Neuronal stem cell (in vitro differentiated cells): ENCODE results near the gene MSH2.

Experiments used
- DNase-seq: peaks from one replicate; pipeline ENCODE4 v3.0.0-alpha.2; 2013; ENCODE audit warnings: low spot score
- H2AFZ ChIP-seq: one replicate; pipeline ENCODE4 v1.6.1; 2013; ENCODE audit warnings: mild to moderate bottlenecking, low read length, inconsistent platforms
- H2AK5ac ChIP-seq: 2 replicates; pipeline ENCODE4 v1.6.1; 2013; ENCODE audit warnings: low read depth, mild to moderate bottlenecking, inconsistent platforms, low read length, moderate library complexity, mixed read lengths
- H2BK120ac ChIP-seq: 2 replicates; pipeline ENCODE4 v1.6.1; 2013; ENCODE audit warnings: low read depth, mild to moderate bottlenecking, inconsistent platforms, low read length, moderate library complexity, mixed read lengths
- H2BK12ac ChIP-seq: one replicate; pipeline ENCODE4 v1.6.1; 2013; ENCODE audit warnings: low read length, inconsistent platforms
- H2BK15ac ChIP-seq: 2 replicates; pipeline ENCODE4 v1.6.1; 2013; ENCODE audit warnings: mild to moderate bottlenecking, low read length, inconsistent platforms, mixed read lengths
- H2BK5ac ChIP-seq: one replicate; pipeline ENCODE4 v1.6.1; 2013; ENCODE audit warnings: inconsistent platforms, mild to moderate bottlenecking, low read length, moderate library complexity
- H3K14ac ChIP-seq: one replicate; pipeline ENCODE4 v1.6.1; 2013; ENCODE audit warnings: low read length, inconsistent platforms
- H3K18ac ChIP-seq: 2 replicates; pipeline ENCODE4 v1.6.1; 2013; ENCODE audit warnings: low read length, inconsistent platforms
- H3K23ac ChIP-seq: 2 replicates; pipeline ENCODE4 v1.6.1; 2013; ENCODE audit warnings: low read depth, mild to moderate bottlenecking, mixed read lengths, low read length, inconsistent platforms; ENCODE audit not compliant: poor library complexity
- H3K27ac ChIP-seq: replicated peaks from 3 replicates; pipeline ENCODE4 v1.5.1; 2013; ENCODE audit warnings: low read length, inconsistent platforms
- H3K27me3 ChIP-seq, 3 experiments: 2 replicates each; pipeline ENCODE4 v1.6.1; 2013; ENCODE audit warnings: low read length in 3 of 3, mild to moderate bottlenecking in 2 of 3, inconsistent platforms in 1 of 3, low read depth in 1 of 3, mixed read lengths in 1 of 3, moderate library complexity in 1 of 3; ENCODE audit not compliant: control insufficient read depth in 3 of 3, insufficient read depth in 3 of 3
- H3K36me3 ChIP-seq, 2 donors: replicated peaks in 1 of 2; 2 replicates each; pipeline ENCODE4 v1.6.1; 2013; ENCODE audit warnings: low read length in 2 of 2; ENCODE audit not compliant: control insufficient read depth in 2 of 2, insufficient read depth in 2 of 2
- H3K4ac ChIP-seq: 2 replicates; pipeline ENCODE4 v1.6.1; 2013; ENCODE audit warnings: inconsistent platforms, mild to moderate bottlenecking, low read length, moderate library complexity
- H3K4me1 ChIP-seq, 2 donors: 1 replicate in 1 of 2; 2 replicates in 1 of 2; pipeline ENCODE4 v1.6.1; 2013; ENCODE audit warnings: low read length in 2 of 2, low read depth in 1 of 2; ENCODE audit not compliant: control insufficient read depth in 2 of 2, insufficient read depth in 1 of 2
- H3K4me2 ChIP-seq: one replicate; pipeline ENCODE4 v1.6.1; 2013; ENCODE audit warnings: mild to moderate bottlenecking, low read length, inconsistent platforms; ENCODE audit not compliant: insufficient read depth, poor library complexity, severe bottlenecking
- H3K4me3 ChIP-seq, 2 donors: 2 replicates each; pipeline ENCODE4 v1.5.1; 2013; ENCODE audit warnings: low read length in 2 of 2, mild to moderate bottlenecking in 2 of 2, inconsistent platforms in 1 of 2, moderate library complexity in 1 of 2
- H3K79me1 ChIP-seq: one replicate; pipeline ENCODE4 v1.6.1; 2013; ENCODE audit warnings: low read depth, mild to moderate bottlenecking, inconsistent platforms, low read length, moderate library complexity
- H3K9ac ChIP-seq: one replicate; pipeline ENCODE4 v1.6.1; 2013; ENCODE audit warnings: mild to moderate bottlenecking, low read depth, low read length, inconsistent platforms; ENCODE audit not compliant: poor library complexity
- H3K9me3 ChIP-seq, 2 donors: replicated peaks in 1 of 2; 2 replicates each; pipeline versions ENCODE3 to v1.6.1; 2013; ENCODE audit warnings: low read length in 2 of 2, mild to moderate bottlenecking in 2 of 2, inconsistent platforms in 1 of 2, low read depth in 1 of 2, mixed read lengths in 1 of 2, moderate library complexity in 1 of 2; ENCODE audit not compliant: control insufficient read depth in 2 of 2, insufficient read depth in 1 of 2
- H4K8ac ChIP-seq: one replicate; pipeline ENCODE4 v1.6.1; 2013; ENCODE audit warnings: low read depth, mild to moderate bottlenecking, inconsistent platforms, low read length, moderate library complexity
- H4K91ac ChIP-seq: one replicate; pipeline ENCODE4 v1.6.1; 2013; ENCODE audit warnings: low read length, low read depth, mild to moderate bottlenecking, inconsistent platforms; ENCODE audit not compliant: poor library complexity
- WGBS, 2 donors: extraction: QIAGEN DNeasy Blood & Tissue Kit; methylation state at CpG; one replicate each; pipeline ENCODE4 v1.1.7; 2013; ENCODE audit warnings: missing lambda C conversion rate in 2 of 2, mixed read lengths in 1 of 2; ENCODE audit not compliant: insufficient read length in 2 of 2, insufficient replicate concordance in 1 of 2; ENCODE audit errors: extremely low coverage in 2 of 2; 5-methylcytosine and 5-hydroxymethylcytosine counted together

Gene MSH2

GRCh38 chr2:47493317-47494035, 90.5 kb downstream of the MSH2 start:
- Histone ChIP-seq H3K23ac (no peak overlapping the region), H2BK120ac (no peak overlapping the region), H3K79me1 (no peaks in the 10 kb centered on the region), H4K8ac (no peak overlapping the region), H3K4ac (no peak overlapping the region), H2AK5ac (no peak overlapping the region), H3K27me3 (no peaks in the 10 kb centered on the region), H3K4me2 (no peak overlapping the region), H3K9me3 (peaks cover 0 to 4% of the 10 kb centered on the region in 2 donors), H3K27ac (no peak overlapping the region), H3K9ac (no peak overlapping the region), H3K36me3 (peaks cover 0 to 1% of the 10 kb centered on the region in 2 donors), H3K4me3 (no peak overlapping the region), H2BK5ac (no peak overlapping the region), H2AFZ (no peak overlapping the region), H2BK15ac (no peak overlapping the region), H4K91ac (no peak overlapping the region), H3K14ac (no peak overlapping the region), H2BK12ac (no peak overlapping the region), H3K4me1 (no peaks in the 10 kb centered on the region), H3K18ac (no peak overlapping the region)
- WGBS, 2 donors = no CpG with 5 or more reads among the region's 12 CpGs
- DNase-seq = no peak

GRCh38 chr2:47494267-47495130, 91.5 kb downstream of the MSH2 start:
- Histone ChIP-seq H3K4me3 (no peak overlapping the region), H2BK120ac (no peak overlapping the region), H3K4me1 (no peaks in the 10 kb centered on the region), H3K79me1 (no peaks in the 10 kb centered on the region), H3K27me3 (no peaks in the 10 kb centered on the region), H3K4me2 (no peak overlapping the region), H3K36me3 (no peaks in the 10 kb centered on the region), H3K18ac (no peak overlapping the region), H2AFZ (no peak overlapping the region), H4K91ac (no peak overlapping the region), H3K9me3 (peaks cover 5 to 8% of the 10 kb centered on the region in 2 donors), H4K8ac (no peak overlapping the region), H2BK15ac (peak overlapping the region; percentile 20), H3K23ac (no peak overlapping the region), H2AK5ac (no peak overlapping the region), H3K9ac (no peak overlapping the region), H3K14ac (no peak overlapping the region), H3K4ac (no peak overlapping the region), H3K27ac (no peak overlapping the region), H2BK5ac (no peak overlapping the region), H2BK12ac (no peak overlapping the region)
- DNase-seq = no peak
- WGBS, 2 donors = no CpG with 5 or more reads among the region's 16 CpGs

DNA sequence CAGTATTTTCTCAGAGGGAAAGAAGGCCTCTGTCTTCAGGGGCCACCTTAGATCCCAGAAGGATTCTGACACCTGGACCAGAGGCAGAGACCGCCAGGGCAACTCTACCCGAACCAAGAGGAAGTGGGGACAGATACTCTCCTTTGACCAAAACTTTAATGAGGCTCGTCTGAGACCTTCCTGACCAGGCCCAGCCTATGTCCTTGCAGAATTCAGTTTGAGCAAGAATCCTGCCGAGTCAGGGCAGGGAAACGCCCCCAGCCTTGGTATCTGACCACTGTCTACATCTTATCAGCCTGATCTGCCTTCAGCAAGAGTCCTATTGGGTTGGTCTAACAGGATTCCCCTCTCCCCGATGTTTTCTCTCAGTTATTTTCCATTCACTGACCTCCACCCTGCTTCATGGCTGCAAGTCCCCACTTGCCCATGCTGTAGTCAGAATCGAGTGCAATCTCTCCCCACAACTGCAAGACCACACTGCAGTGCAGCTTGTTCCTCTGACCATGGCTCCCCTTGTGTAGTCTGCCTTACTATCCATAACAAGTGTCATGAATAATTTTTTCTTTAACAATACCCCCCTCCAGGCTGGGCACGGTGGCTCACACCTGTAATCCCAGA, 95.0 kb downstream of the MSH2 start:
- Histone ChIP-seq H3K79me1 (no peaks in the 10 kb centered on the region), H3K9ac (no peak overlapping the region), H2BK12ac (no peak overlapping the region), H2AK5ac (no peak overlapping the region), H4K8ac (no peak overlapping the region), H3K4me1 (no peaks in the 10 kb centered on the region), H3K9me3 (peaks cover 14 to 15% of the 10 kb centered on the region in 2 donors), H3K4me3 (no peak overlapping the region), H2BK120ac (no peak overlapping the region), H3K4me2 (no peak overlapping the region), H3K14ac (no peak overlapping the region), H3K27me3 (no peaks in the 10 kb centered on the region), H2BK5ac (no peak overlapping the region), H2BK15ac (no peak overlapping the region), H4K91ac (no peak overlapping the region), H3K36me3 (peaks cover 0 to 4% of the 10 kb centered on the region in 2 donors), H3K18ac (no peak overlapping the region), H3K23ac (no peak overlapping the region), H3K27ac (no peak overlapping the region), H2AFZ (no peak overlapping the region), H3K4ac (no peak overlapping the region)
- DNase-seq = no peak
- WGBS, 2 donors = no CpG with 5 or more reads among the region's 8 CpGs

DNA sequence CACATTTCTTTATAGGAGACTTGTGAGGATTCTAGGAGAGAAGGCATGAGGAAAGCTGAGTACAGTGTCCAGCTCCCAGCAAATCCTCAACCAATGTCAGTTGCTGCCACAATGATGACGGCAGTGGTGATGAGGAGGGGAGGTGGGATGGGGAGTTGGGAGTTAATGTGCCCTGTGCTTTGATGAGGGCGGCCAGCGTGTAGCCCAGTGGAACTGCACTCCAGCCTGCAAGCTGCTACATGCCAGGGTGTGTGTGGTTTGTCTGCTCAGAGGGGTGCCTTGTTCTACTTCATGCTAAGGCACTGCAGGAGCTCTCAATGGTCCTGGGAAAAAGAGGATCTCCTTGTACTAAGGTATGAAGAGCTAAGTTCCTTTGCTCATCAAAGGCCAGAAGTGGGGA, 96.1 kb downstream of the MSH2 start:
- Histone ChIP-seq H3K23ac (no peak overlapping the region), H3K27me3 (no peaks in the 10 kb centered on the region), H4K91ac (no peak overlapping the region), H2BK15ac (no peak overlapping the region), H3K9ac (no peak overlapping the region), H3K27ac (no peak overlapping the region), H2BK12ac (no peak overlapping the region), H3K36me3 (peaks cover 0 to 4% of the 10 kb centered on the region in 2 donors), H2BK5ac (no peak overlapping the region), H3K4me1 (no peaks in the 10 kb centered on the region), H3K79me1 (no peaks in the 10 kb centered on the region), H2BK120ac (no peak overlapping the region), H2AK5ac (no peak overlapping the region), H4K8ac (no peak overlapping the region), H3K4ac (no peak overlapping the region), H2AFZ (no peak overlapping the region), H3K18ac (no peak overlapping the region), H3K14ac (no peak overlapping the region), H3K4me2 (no peak overlapping the region), H3K4me3 (peak overlapping the region in 1 of 2 donors; percentile 20), H3K9me3 (peaks cover 14 to 15% of the 10 kb centered on the region in 2 donors)
- no CpG with 5 or more reads among the region's 3 CpGs for WGBS, 2 donors
- no peak for DNase-seq
